ENCODE results near the gene OIP5.
"Not testable (repeated sequence)": the region's sequence is repeated elsewhere in the genome, so short reads cannot be mapped to it uniquely, and the experiment has no call there.

Gene OIP5

DNA sequence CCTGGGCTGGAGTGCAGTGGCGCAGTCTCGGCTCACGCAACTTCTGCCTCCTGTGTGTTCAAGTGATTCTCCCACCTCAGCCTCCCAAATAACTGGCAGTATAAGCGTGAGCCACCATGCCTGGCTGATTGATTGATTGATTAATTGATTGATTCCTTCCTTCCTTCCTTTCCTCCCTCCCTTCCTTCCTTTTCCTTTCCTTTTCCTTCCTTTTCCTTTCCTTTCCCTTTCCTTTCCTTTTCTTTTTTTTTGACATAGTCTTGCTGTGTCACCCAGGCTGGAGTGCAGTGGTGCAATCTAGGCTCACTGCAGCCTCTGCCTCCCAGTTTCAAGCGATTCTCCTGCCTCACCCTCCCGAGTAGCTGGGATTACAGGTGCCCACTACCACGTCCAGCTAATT is 71.5 kb downstream of the OIP5 start:
- not testable (repeated sequence) for DNase-seq (ENCODE audit: low read depth in 2 of 3, low spot score in 1 of 3)

DNA sequence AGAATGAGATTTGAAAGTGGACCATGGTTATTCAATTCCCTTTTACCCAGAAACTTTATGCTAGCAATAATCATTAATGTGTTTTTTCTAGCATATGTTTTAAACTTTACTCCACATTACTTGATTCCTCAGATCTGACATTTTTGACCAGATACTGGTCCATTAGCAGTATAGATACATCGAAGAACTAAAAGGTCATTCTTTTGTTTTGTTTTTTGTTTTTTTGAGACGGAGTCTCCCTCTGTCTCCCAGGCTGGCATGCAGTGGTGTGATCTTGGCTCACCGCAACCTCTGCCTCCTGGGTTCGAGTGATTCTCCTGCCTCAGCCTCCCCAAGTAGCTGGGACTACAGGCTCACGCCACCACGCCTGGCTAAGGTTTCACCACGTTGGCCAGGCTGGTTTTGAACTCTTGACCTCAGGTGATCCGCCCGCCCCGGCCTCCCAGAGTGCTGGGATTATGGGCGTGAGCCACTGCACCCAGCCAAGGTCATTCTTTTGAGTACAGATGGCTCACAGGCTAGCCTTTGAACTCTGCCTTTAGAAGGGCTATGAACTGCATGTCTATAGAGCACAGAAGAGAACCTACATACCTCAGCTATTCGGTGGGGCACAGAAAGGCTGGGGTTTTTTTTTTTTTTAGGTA is 72.7 kb downstream of the OIP5 start:
- no peak for DNase-seq (ENCODE audit: low read depth in 2 of 3, low spot score in 1 of 3)

Measured in stimulated activated CD4-positive, alpha-beta T cell treated with anti-CD3 and anti-CD28 coated beads, Interleukin-12 subunit alpha, Interleukin-12 subunit beta, amount 100 ng/mL, for 48 hours (primary cell).